Measurements from ENCODE around the gene IFIH1. TPM values are rescaled to one million over a fixed set of nuclear protein-coding genes. Genes with fewer than 3 reads are reported as not detected.

Gene IFIH1
- total RNA-seq, 1 donor from 2014 or later, result 27.9 TPM

DNA sequence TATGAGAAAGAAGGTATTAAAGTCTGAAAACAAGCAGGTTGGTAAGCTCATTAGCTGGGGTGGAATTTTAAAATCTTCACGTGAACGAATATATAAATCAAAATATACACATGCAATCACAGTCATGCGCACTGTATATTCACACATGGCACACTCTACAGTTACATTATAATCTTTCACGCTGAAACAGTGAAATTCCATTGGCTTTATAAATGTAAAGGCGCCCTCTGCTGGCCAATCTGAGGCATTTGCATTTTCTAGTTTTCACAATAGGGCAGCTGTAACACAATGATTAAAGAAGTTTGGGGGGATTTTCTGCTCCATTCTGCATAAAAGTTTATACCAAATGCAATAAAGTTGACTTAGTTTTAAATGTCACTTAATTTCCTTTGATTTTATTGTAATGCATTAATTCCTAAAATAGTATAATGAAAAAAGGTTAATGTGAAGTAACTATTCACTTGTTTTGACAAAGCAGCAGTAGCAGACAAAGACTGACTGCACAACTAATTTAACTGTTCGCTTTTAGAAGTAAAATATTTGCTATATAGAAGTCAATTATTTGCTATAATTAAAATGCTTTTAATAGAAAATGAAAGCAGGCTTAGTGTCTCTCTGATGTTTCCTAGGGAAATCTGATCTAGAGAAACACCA is 17.2 kb downstream of the IFIH1 start:
- no peaks in the 10 kb centered on the region for H3K9me3 Mint-ChIP-seq
- H3K27ac Mint-ChIP-seq, result no peak overlapping the region
- intact Hi-C loops (cut with micrococcal nuclease), result loop anchor here (1.0 to 5.0 kb wide), 2 partner anchors 11 to 41 kb away; partner anchors contain the start of gene GCA
- peaks cover 5% of the 10 kb centered on the region for H3K4me1 Mint-ChIP-seq (ENCODE audit: low read depth)
- peaks cover 7% of the 10 kb centered on the region for H3K36me3 Mint-ChIP-seq (ENCODE audit: low read depth)
- H3K27me3 Mint-ChIP-seq (ENCODE audit: insufficient read depth), result no peaks in the 10 kb centered on the region
- DNase-seq (ENCODE audit: low spot score), result peak; percentile 25
- no peak overlapping the region for H3K4me3 Mint-ChIP-seq

DNA sequence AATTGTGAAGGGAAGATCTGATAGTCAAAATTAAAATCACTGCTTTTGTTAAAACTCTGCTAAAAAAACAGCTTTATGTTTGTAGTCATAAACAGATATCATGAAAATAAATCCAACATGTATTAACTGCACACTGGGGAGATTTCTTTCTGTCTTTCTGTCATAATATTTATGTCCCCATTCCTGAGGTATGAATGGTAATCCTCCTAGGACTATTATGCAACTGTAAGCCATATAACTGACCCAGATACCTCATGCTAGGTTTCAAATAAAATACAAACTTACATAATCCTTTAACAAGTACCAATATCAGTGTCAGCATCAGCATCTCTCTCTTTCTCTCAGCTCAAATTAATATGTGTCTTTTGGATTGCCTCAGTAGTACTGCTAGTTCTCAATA is 18.2 kb downstream of the IFIH1 start:
- intact Hi-C loops (cut with micrococcal nuclease), result loop anchor here (5.0 kb wide), 1 partner anchor 42 kb away; the partner anchor contains the start of gene GCA

DNA sequence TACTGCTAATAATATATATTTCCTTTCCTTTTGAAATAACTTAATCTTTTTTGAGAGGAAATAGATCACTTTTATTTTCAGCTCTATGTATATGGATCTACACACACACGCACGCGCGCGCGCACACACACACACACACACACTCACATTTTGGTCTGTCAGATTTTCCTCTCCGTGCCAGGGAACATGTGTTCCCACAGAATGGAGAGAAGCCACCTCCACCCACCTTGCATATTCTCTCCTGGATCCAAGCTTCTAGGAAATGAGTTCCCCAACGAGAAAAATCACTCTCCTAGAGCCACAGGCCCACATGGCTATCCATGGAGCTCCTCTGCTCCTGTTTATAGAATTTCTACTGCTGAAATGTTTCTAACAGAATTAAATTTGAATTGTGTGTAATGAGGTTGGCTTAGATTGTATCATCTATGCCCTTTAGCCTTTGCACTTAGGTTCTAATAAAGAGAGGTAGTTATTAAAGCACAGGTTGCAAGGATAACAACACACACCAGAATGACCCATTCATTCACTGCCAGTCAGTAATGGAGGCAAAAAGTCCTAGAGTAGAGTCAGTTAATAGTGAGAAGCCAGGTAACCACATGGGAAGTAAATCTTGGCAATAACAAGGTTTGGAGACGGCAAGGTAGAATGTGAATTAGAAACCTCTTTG is 19.7 kb downstream of the IFIH1 start:
- Mint-ChIP-seq H3K27me3 (ENCODE audit: insufficient read depth) (no peaks in the 10 kb centered on the region), H3K4me1 (ENCODE audit: low read depth) (peaks cover 5% of the 10 kb centered on the region), H3K4me3 (no peak overlapping the region), H3K9me3 (no peaks in the 10 kb centered on the region), H3K36me3 (ENCODE audit: low read depth) (peaks cover 6% of the 10 kb centered on the region), H3K27ac (no peak overlapping the region)
- intact Hi-C loops (cut with micrococcal nuclease), result loop anchor here (1.0 kb wide), 3 partner anchors 78 to 713 kb away; no protein-coding TSS in a partner anchor
- DNase-seq (ENCODE audit: low spot score), result no peak

More for the DNA sequence above, 18.2 kb downstream of the IFIH1 start:
- Mint-ChIP-seq H3K4me3 (no peak overlapping the region), H3K4me1 (ENCODE audit: low read depth) (peaks cover 5% of the 10 kb centered on the region), H3K36me3 (ENCODE audit: low read depth) (peaks cover 6% of the 10 kb centered on the region), H3K9me3 (no peaks in the 10 kb centered on the region), H3K27me3 (ENCODE audit: insufficient read depth) (no peaks in the 10 kb centered on the region), H3K27ac (no peak overlapping the region)
- no peak for DNase-seq (ENCODE audit: low spot score)

DNA sequence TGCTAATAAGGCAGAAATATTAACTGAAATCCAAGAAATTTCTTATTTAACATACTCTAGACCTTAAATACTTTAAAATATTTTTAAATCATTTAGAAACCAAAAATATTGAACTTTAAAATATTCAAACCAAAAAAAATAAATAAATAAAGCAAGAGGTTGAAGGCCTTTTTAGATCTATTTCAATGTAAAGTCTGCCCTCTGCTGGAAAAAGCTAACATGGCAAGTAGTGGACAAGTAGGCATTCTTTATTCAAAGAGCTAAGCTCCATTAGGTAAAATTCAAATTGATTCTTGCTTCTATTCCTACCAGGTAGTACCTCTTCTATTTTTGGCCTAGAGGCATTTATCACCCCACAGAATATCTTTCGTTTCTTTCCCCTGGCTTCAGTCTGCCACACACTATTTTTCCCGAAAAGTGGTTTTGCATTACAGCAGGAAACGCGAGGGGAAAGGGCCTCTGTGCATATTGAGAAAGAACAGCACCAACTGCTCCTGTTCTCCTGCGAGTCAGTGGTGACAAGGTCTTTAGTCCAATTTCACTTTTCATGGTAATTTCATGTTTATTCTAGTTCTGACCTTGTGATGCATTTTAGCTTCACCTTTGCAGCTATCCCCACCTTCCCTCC is 20.4 kb downstream of the IFIH1 start:
- H3K9me3 Mint-ChIP-seq, result no peaks in the 10 kb centered on the region
- H3K4me3 Mint-ChIP-seq, result no peak overlapping the region
- no peak overlapping the region for H3K27ac Mint-ChIP-seq
- DNase-seq (ENCODE audit: low spot score), result peak; percentile 40
- H3K27me3 Mint-ChIP-seq (ENCODE audit: insufficient read depth), result no peaks in the 10 kb centered on the region
- H3K4me1 Mint-ChIP-seq (ENCODE audit: low read depth), result peaks cover 5% of the 10 kb centered on the region
- H3K36me3 Mint-ChIP-seq (ENCODE audit: low read depth), result peaks cover 4% of the 10 kb centered on the region
- intact Hi-C loops (cut with micrococcal nuclease), result loop anchor here (1.0 kb wide), 3 partner anchors 77 to 712 kb away; no protein-coding TSS in a partner anchor

DNA sequence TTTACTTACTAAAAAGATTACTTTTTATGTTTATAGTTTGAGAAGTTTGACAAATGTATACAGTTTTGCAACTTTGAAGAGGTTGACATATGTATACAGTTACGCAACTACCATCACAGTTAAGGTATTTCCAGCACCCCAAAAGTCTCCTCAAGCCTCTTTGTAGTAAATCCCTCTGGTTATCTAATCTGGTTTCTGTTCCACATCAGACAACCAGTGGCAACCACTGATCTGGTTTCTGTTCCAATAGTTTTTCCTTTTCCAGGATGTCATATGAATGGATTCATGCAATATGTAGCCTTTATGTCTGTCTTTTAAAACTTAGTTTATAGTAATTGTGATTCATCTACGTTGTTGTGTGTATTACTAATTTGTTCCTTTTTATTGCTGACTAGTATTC is 23.5 kb downstream of the IFIH1 start:
- Mint-ChIP-seq H3K4me3 (no peak overlapping the region), H3K27me3 (ENCODE audit: insufficient read depth) (no peaks in the 10 kb centered on the region), H3K4me1 (ENCODE audit: low read depth) (peaks cover 7% of the 10 kb centered on the region), H3K36me3 (ENCODE audit: low read depth) (peaks cover 10% of the 10 kb centered on the region), H3K9me3 (no peaks in the 10 kb centered on the region), H3K27ac (no peak overlapping the region)
- no peak for DNase-seq (ENCODE audit: low spot score)
- intact Hi-C loops (cut with micrococcal nuclease), result no loop called here

DNA sequence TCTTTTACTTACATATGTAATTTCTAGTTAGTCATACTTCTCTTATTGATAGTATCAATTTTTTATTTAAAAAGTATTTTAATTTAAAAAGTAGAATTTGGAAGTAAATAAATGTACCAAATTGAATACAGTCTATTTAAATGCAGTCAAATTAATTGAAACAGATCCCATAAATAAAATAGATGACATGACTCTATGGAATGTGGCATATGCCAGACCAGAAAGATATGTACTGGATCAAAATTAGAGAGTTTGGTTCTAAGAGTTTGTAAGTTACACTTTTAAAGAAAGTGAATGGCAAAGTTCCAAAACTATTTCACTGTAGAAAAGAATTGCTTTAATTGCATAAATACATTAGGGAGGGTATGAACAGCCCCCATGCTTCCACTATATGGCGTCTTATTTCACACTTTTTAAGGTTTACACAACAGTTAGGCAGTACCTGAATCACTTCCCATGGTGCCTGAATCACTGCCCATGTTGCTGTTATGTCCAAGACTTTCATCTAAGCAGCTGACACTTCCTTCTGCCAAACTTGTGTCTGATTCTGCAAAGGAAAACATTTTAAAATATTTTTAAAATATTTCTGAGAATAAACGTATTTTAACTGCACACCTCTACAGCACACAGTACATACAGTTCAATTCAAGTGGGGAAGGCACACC is 25.2 kb downstream of the IFIH1 start:
- DNase-seq (ENCODE audit: low spot score), result no peak
- Mint-ChIP-seq H3K4me3 (no peak overlapping the region), H3K9me3 (no peaks in the 10 kb centered on the region), H3K27ac (no peak overlapping the region), H3K4me1 (ENCODE audit: low read depth) (peaks cover 7% of the 10 kb centered on the region), H3K27me3 (ENCODE audit: insufficient read depth) (no peaks in the 10 kb centered on the region), H3K36me3 (ENCODE audit: low read depth) (peaks cover 12% of the 10 kb centered on the region)
- intact Hi-C loops (cut with micrococcal nuclease), result no loop called here

DNA sequence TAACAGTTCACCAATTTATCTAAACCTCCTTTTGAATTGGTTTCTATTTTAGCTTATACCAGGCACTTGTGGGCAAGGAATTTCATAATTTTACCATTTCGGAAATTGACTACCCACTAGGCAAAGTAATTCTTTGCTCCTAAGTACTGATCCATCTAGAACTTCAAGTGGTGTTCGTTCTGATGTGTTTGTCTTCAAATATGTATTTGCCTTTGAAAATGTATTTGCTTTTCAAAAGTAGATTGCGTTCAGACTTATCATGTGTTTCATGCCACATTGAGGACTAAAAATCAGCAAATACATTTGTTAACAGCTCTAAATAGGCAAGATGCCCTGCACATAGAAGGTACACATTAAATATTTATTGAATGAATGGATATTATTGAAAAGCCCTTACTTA is 26.7 kb downstream of the IFIH1 start:
- Mint-ChIP-seq H3K27ac (no peak overlapping the region), H3K27me3 (ENCODE audit: insufficient read depth) (no peaks in the 10 kb centered on the region), H3K4me1 (ENCODE audit: low read depth) (peaks cover 7% of the 10 kb centered on the region), H3K9me3 (no peaks in the 10 kb centered on the region), H3K4me3 (no peak overlapping the region), H3K36me3 (ENCODE audit: low read depth) (peaks cover 16% of the 10 kb centered on the region)
- no peak for DNase-seq (ENCODE audit: low spot score)
- intact Hi-C loops (cut with micrococcal nuclease), result no loop called here

DNA sequence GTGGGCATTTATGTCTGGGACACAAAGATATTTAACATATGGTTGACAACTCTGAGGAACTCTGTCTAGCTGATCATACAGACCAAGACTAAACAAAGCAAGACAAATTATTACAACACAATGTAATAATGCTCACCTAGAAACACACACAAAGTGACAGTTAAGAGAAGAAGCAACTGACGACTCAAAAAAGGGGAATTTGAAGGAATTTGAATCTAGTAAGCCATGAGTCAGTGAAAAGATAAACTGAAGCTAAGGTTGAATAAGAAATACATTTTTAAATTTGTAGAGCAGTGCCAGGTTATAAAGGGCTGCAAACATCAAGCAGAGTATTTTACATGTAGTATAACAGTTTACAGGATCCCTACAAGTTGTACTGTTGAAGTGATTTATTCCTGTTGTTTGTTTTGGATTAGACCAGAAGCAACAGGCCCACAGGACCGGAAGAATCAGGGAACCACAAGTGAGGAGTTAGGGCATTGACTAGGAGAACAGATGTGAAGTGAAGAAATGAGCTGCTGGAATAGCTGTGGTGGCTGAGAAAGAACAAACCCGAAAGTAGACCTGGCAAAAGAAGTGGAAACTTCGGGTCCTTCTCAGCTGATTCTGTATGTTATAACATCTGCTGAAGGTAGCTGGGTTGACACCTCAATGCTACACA is 35.6 kb downstream of the IFIH1 start:
- Mint-ChIP-seq H3K4me3 (no peak overlapping the region), H3K36me3 (ENCODE audit: low read depth) (peaks cover 49% of the 10 kb centered on the region), H3K27ac (peak overlapping the region; percentile 27), H3K4me1 (ENCODE audit: low read depth) (peaks cover 10% of the 10 kb centered on the region), H3K27me3 (ENCODE audit: insufficient read depth) (no peaks in the 10 kb centered on the region), H3K9me3 (no peaks in the 10 kb centered on the region)
- intact Hi-C loops (cut with micrococcal nuclease), result no loop called here
- DNase-seq (ENCODE audit: low spot score), result no peak

DNA sequence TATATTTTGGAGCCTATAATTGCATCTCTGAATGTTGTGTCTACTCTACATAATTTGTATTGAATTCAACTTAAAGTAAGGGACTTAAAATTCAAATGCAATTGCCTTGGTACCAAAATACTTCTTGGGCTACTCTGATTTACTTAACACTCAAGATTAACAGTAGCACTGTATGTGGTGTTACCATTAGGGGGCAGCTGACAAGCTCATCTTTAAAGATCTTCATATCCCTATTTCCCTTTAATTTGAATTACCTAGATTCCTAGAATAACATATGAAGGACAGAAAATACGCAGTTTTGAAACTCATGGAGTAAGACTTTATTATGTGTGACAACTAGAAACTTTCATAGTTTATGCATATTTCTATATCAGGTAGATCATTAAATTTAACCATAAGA is 37.8 kb downstream of the IFIH1 start:
- Mint-ChIP-seq H3K27me3 (ENCODE audit: insufficient read depth) (no peaks in the 10 kb centered on the region), H3K4me3 (no peak overlapping the region), H3K4me1 (ENCODE audit: low read depth) (peaks cover 10% of the 10 kb centered on the region), H3K27ac (no peak overlapping the region), H3K36me3 (ENCODE audit: low read depth) (peaks cover 52% of the 10 kb centered on the region), H3K9me3 (no peaks in the 10 kb centered on the region)
- no peak for DNase-seq (ENCODE audit: low spot score)
- intact Hi-C loops (cut with micrococcal nuclease), result no loop called here

DNA sequence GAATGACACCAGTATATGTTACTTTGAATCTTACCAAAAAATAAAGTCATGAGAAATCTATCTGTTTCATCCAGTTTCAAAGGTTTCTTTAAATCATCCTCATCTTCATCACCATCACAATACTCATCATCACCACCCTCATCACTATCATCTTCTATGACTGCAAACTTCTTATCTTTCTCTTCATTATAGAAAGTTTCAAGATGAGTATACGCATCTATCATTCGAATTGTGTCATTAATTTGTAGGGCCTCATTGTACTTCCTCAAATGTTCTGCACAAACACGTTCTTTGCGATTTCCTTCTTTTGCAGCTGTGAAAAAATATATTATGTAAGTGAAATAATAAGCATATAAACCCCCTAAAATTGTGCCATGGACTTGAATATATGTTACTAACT is 41.1 kb downstream of the IFIH1 start:
- no peak for DNase-seq (ENCODE audit: low spot score)
- H3K4me3 Mint-ChIP-seq, result no peak overlapping the region
- no peaks in the 10 kb centered on the region for H3K9me3 Mint-ChIP-seq
- no peaks in the 10 kb centered on the region for H3K27me3 Mint-ChIP-seq (ENCODE audit: insufficient read depth)
- peaks cover 51% of the 10 kb centered on the region for H3K36me3 Mint-ChIP-seq (ENCODE audit: low read depth)
- H3K4me1 Mint-ChIP-seq (ENCODE audit: low read depth), result no peaks in the 10 kb centered on the region
- intact Hi-C loops (cut with micrococcal nuclease), result no loop called here
- no peak overlapping the region for H3K27ac Mint-ChIP-seq

DNA sequence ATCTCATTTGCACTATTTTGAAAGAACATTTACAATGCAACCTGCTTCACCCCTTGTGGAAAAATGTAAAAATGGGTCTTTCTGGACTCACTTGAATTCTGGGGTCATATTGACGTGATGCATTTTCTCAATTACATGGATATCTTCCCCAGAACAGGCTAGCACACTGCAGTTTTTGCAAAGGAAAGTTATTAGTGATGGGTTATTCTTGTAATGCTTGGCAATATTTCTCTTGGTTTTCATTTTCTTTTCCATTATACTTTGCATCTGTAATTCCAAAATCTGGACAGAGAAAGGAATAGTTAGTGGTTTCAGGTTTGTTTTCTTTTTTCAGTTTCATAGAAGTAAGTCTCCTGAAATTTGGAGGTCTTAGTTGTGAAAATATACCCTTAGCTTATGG is 50.5 kb downstream of the IFIH1 start:
- no peak overlapping the region for H3K27ac Mint-ChIP-seq
- no peak overlapping the region for H3K4me3 Mint-ChIP-seq
- intact Hi-C loops (cut with micrococcal nuclease), result no loop called here
- H3K9me3 Mint-ChIP-seq, result no peaks in the 10 kb centered on the region
- DNase-seq (ENCODE audit: low spot score), result no peak
- H3K36me3 Mint-ChIP-seq (ENCODE audit: low read depth), result peaks cover 53% of the 10 kb centered on the region
- no peaks in the 10 kb centered on the region for H3K4me1 Mint-ChIP-seq (ENCODE audit: low read depth)
- H3K27me3 Mint-ChIP-seq (ENCODE audit: insufficient read depth), result no peaks in the 10 kb centered on the region

DNA sequence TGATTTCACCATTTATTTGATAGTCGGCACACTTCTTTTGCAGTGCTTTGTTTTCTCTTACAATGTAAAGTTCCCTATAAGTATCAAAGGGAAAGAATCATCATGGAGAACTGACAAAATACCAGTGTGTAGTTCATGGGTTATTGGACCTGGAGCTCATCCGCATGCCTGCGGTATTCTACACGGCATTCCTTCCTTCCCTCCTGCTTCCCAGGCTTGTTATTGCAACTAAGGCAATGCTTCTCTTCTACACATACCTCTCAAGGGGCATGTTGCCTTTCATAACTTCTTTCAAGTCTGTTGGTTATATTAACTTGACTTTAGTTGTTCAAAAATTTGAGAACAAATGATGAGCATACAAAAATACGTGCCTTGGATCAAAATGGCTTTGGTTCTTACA is 51.0 kb downstream of the IFIH1 start:
- no peak overlapping the region for H3K27ac Mint-ChIP-seq
- H3K36me3 Mint-ChIP-seq (ENCODE audit: low read depth), result peaks cover 51% of the 10 kb centered on the region
- H3K9me3 Mint-ChIP-seq, result no peaks in the 10 kb centered on the region
- H3K4me3 Mint-ChIP-seq, result no peak overlapping the region
- no peak for DNase-seq (ENCODE audit: low spot score)
- H3K27me3 Mint-ChIP-seq (ENCODE audit: insufficient read depth), result no peaks in the 10 kb centered on the region
- no peaks in the 10 kb centered on the region for H3K4me1 Mint-ChIP-seq (ENCODE audit: low read depth)
- intact Hi-C loops (cut with micrococcal nuclease), result no loop called here
